ENCODE data around the gene GRB7. TPM values are rescaled to one million over a fixed set of nuclear protein-coding genes. Genes with fewer than 3 reads are reported as not detected.

Gene GRB7
- total and polyA plus RNA-seq, 2 of the 4 experiments (the other 2 are of a cell fraction): 0.18 to 0.36 TPM

DNA sequence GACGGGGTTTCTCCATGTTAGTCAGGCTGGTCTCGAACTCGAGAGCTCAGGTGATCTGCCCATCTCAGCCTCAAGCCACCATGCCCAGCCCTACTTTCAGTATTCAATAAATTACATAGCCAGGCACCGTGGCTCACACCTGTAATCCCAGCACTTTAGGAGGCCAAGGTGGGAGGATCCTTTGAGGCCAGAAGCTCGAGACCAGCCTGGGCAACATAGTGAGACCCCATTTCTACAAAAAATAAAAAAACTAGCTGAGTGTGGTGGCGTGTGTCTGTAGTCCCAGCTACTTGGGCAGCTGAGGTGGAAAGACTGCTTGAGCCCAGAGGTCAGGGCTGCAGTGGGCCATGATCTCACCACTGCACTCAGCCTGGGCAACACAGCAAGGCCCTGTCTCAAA lies 15.6 kb upstream of the GRB7 start:
- no peak overlapping the region for H2BK15ac ChIP-seq (ENCODE audit: low read depth, low read length)
- ATAC-seq (ENCODE audit: low read depth) (no peak), DNase-seq (no peak)
- no peaks in the 10 kb centered on the region for H3K27me3 ChIP-seq (ENCODE audit: control insufficient read depth, insufficient read depth, low read length)
- POLR2A ChIA-PET (ENCODE audit: unreplicated experiment): no interaction called here
- H2AFZ ChIP-seq (replicated peaks; ENCODE audit: low read length, poor library complexity): no peak overlapping the region
- no peak overlapping the region for H4K5ac ChIP-seq (ENCODE audit: low read depth, low read length)
- H2BK20ac ChIP-seq (ENCODE audit: low read depth, low read length): no peak overlapping the region
- H3K4me1 ChIP-seq (ENCODE audit: control insufficient read depth, insufficient read depth, low read length): no peaks in the 10 kb centered on the region
- H4K20me1 ChIP-seq (ENCODE audit: insufficient read depth, low read length): no peaks in the 10 kb centered on the region
- H2AK9ac ChIP-seq (replicated peaks; ENCODE audit: low read depth, low read length, poor library complexity): no peak overlapping the region
- no peak overlapping the region for H3K4me3 ChIP-seq (ENCODE audit: insufficient read depth, low read depth, low read length)
- H3K4me2 ChIP-seq (ENCODE audit: low read depth, low read length): no peak overlapping the region
- H3K14ac ChIP-seq (replicated peaks; ENCODE audit: low read depth, low read length): no peak overlapping the region
- no peaks in the 10 kb centered on the region for H3K9me3 ChIP-seq (ENCODE audit: control insufficient read depth, insufficient read depth, low read length)
- no peak overlapping the region for H4K8ac ChIP-seq (ENCODE audit: low read depth in 2 of 2, low read length in 2 of 2)
- no peak overlapping the region for H2BK120ac ChIP-seq (ENCODE audit: low read depth, low read length)
- no peak overlapping the region for H3K27ac ChIP-seq (ENCODE audit: insufficient read depth, low read length)
- H3K56ac ChIP-seq (ENCODE audit: extremely low read depth, insufficient read depth, low read length): no peak overlapping the region
- H3K9me1 ChIP-seq (ENCODE audit: insufficient read depth, low read length): no peaks in the 10 kb centered on the region
- H3K79me1 ChIP-seq (ENCODE audit: low read depth in 1 of 2, low read length in 2 of 2): no peaks in the 10 kb centered on the region
- no peak overlapping the region for H4K91ac ChIP-seq (ENCODE audit: insufficient read depth, low read depth, low read length)
- no peak overlapping the region for H3K4ac ChIP-seq (ENCODE audit: low read depth, low read length)
- WGBS, 2 experiments (ENCODE audit: extremely low coverage in 2 of 2, insufficient read length in 1 of 2): no CpG with 5 or more reads among the region's 6 CpGs
- no TSS peak for BruUV-seq (replicated peaks)
- in situ Hi-C loops (cut with MboI; ENCODE audit: low sequenced_read_pairs): no loop called here
- no peak overlapping the region for H3K23ac ChIP-seq (ENCODE audit: low read depth, low read length)
- no peak overlapping the region for H3K9ac ChIP-seq (ENCODE audit: low read depth, low read length)
- intact Hi-C loops (cut with micrococcal nuclease): no loop called here
- CTCF ChIA-PET: no interaction called here
- no peak overlapping the region for H2AK5ac ChIP-seq (ENCODE audit: low read depth, low read length)
- peaks cover 49% of the 10 kb centered on the region for H3K36me3 ChIP-seq (ENCODE audit: control insufficient read depth, insufficient read depth, low read length)
- dilution Hi-C loops (cut with HindIII; ENCODE audit: low sequenced_read_pairs, unreplicated experiment): no loop called here
- TF ChIP-seq, protein P1, sequence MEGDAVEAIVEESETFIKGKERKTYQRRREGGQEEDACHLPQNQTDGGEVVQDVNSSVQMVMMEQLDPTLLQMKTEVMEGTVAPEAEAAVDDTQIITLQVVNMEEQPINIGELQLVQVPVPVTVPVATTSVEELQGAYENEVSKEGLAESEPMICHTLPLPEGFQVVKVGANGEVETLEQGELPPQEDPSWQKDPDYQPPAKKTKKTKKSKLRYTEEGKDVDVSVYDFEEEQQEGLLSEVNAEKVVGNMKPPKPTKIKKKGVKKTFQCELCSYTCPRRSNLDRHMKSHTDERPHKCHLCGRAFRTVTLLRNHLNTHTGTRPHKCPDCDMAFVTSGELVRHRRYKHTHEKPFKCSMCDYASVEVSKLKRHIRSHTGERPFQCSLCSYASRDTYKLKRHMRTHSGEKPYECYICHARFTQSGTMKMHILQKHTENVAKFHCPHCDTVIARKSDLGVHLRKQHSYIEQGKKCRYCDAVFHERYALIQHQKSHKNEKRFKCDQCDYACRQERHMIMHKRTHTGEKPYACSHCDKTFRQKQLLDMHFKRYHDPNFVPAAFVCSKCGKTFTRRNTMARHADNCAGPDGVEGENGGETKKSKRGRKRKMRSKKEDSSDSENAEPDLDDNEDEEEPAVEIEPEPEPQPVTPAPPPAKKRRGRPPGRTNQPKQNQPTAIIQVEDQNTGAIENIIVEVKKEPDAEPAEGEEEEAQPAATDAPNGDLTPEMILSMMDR (conservative IDR thresholded peaks at IDR 0.05; ENCODE audit: low read depth, low read length): no peak
- TF ChIP-seq NFE2L2 (IDR thresholded peaks at IDR 0.05; ENCODE audit: low read depth, low read length): no peak
- no peak for TF ChIP-seq MAFK (IDR thresholded peaks at IDR 0.05; ENCODE audit: low read depth, low read length)
- TF ChIP-seq, protein P2, sequence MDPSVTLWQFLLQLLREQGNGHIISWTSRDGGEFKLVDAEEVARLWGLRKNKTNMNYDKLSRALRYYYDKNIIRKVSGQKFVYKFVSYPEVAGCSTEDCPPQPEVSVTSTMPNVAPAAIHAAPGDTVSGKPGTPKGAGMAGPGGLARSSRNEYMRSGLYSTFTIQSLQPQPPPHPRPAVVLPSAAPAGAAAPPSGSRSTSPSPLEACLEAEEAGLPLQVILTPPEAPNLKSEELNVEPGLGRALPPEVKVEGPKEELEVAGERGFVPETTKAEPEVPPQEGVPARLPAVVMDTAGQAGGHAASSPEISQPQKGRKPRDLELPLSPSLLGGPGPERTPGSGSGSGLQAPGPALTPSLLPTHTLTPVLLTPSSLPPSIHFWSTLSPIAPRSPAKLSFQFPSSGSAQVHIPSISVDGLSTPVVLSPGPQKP (IDR thresholded peaks at IDR 0.05; ENCODE audit: borderline replicate concordance, low read depth, low read length): no peak
- TF ChIP-seq FOS (IDR thresholded peaks at IDR 0.05; ENCODE audit: low read depth, low read length): no peak
- no peak for TF ChIP-seq CHD1 (IDR thresholded peaks at IDR 0.05; ENCODE audit: low read depth, low read length)
- TF ChIP-seq SMC3 (IDR thresholded peaks at IDR 0.05; ENCODE audit: low read depth, low read length): no peak
- TF ChIP-seq RFX5 (IDR thresholded peaks at IDR 0.05; ENCODE audit: low read depth, low read length): no peak
- TF ChIP-seq BHLHE40 (IDR thresholded peaks at IDR 0.05; ENCODE audit: low read depth, low read length): no peak
- no peak for TF ChIP-seq MXI1 (IDR thresholded peaks at IDR 0.05; ENCODE audit: borderline replicate concordance, low read depth, low read length)
- no peak for TF ChIP-seq RAD21 (IDR thresholded peaks at IDR 0.05; ENCODE audit: low read length)
- TF ChIP-seq, protein P3, sequence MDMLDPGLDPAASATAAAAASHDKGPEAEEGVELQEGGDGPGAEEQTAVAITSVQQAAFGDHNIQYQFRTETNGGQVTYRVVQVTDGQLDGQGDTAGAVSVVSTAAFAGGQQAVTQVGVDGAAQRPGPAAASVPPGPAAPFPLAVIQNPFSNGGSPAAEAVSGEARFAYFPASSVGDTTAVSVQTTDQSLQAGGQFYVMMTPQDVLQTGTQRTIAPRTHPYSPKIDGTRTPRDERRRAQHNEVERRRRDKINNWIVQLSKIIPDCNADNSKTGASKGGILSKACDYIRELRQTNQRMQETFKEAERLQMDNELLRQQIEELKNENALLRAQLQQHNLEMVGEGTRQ (IDR thresholded peaks at IDR 0.05; ENCODE audit: low read depth, low read length): no peak
- TF ChIP-seq RCOR1 (IDR thresholded peaks at IDR 0.05; ENCODE audit: insufficient replicate concordance, low read length): no peak
- TF ChIP-seq POLR2A (IDR thresholded peaks at IDR 0.05; ENCODE audit: low read depth, low read length): no peak
- TF ChIP-seq MAZ (IDR thresholded peaks at IDR 0.05; ENCODE audit: borderline replicate concordance, low read depth, low read length): no peak
- no peak overlapping the region for H3K18ac ChIP-seq (ENCODE audit: low read depth, low read length)
- H2BK5ac ChIP-seq (ENCODE audit: low read depth, low read length, poor library complexity, severe bottlenecking): no peak overlapping the region

All from IMR-90 (cell line).